ENCODE data around the gene WBP2.

The WBP2 gene

GRCh38 chr17:75843577-75844529 lies 11.3 kb downstream of the WBP2 start, which contains the start of gene UNC13D:
UNC13D (minus strand) TSS chr17:75844404; CDS start chr17:75844337, 67 bp downstream.
- DNase-seq = peak; percentile 47

GRCh38 chr17:75842963-75843576 lies 12.1 kb downstream of the WBP2 start:
- no peak for DNase-seq

- DNase-seq = no peak
Measured at GRCh38 chr17:75842411-75842810, 12.7 kb downstream of the WBP2 start.

GRCh38 chr17:75840799-75841164 lies 14.4 kb downstream of the WBP2 start:
- DNase-seq = no peak

- DNase-seq = no peak
Measured at GRCh38 chr17:75839942-75840798, 15.0 kb downstream of the WBP2 start.

GRCh38 chr17:75838410-75838809 lies 16.7 kb downstream of the WBP2 start:
- DNase-seq = no peak

GRCh38 chr17:75837899-75838298 lies 17.2 kb downstream of the WBP2 start:
- DNase-seq = no peak

- DNase-seq = no peak
Measured at GRCh38 chr17:75836605-75837004, 18.5 kb downstream of the WBP2 start.

GRCh38 chr17:75835654-75835987 lies 19.5 kb downstream of the WBP2 start:
- DNase-seq = no peak

- DNase-seq = no peak
Measured at GRCh38 chr17:75834928-75835653, 20.0 kb downstream of the WBP2 start.

GRCh38 chr17:75834279-75834920 lies 20.7 kb downstream of the WBP2 start:
- DNase-seq = no peak

- no peak for DNase-seq
Measured at GRCh38 chr17:75832652-75833400, 22.3 kb downstream of the WBP2 start.

- no peak for DNase-seq
Measured at GRCh38 chr17:75832164-75832651, 22.9 kb downstream of the WBP2 start.

GRCh38 chr17:75831032-75831571 lies 24.0 kb downstream of the WBP2 start:
- no peak for DNase-seq

- peak; percentile 24 for DNase-seq
Measured at GRCh38 chr17:75830164-75831031, 24.7 kb downstream of the WBP2 start.

- DNase-seq = no peak
Measured at GRCh38 chr17:75829747-75830146, 25.4 kb downstream of the WBP2 start.

- DNase-seq = no peak
Measured at GRCh38 chr17:75828741-75829140, 26.4 kb downstream of the WBP2 start.

GRCh38 chr17:75828076-75828400 lies 27.1 kb downstream of the WBP2 start:
- no peak for DNase-seq

- DNase-seq = peak; percentile 64
Measured at GRCh38 chr17:75827308-75828075, 27.6 kb downstream of the WBP2 start.

Data from effector CD8-positive, alpha-beta T cell (primary cell).